GM19351 (cell line): ENCODE results near the gene PIK3R3.

Experiments used
- ATAC-seq: cut with Tn5 transposase; IDR thresholded peaks from one replicate; pipeline ENCODE4 v1.9.1; 2021; ENCODE audit warnings: mild to moderate bottlenecking, moderate library complexity; ENCODE audit not compliant: unreplicated experiment

The PIK3R3 gene

GRCh38 chr1:45999507-45999906 is 132.9 kb downstream of the PIK3R3 start:
- ATAC-seq = no peak

DNA sequence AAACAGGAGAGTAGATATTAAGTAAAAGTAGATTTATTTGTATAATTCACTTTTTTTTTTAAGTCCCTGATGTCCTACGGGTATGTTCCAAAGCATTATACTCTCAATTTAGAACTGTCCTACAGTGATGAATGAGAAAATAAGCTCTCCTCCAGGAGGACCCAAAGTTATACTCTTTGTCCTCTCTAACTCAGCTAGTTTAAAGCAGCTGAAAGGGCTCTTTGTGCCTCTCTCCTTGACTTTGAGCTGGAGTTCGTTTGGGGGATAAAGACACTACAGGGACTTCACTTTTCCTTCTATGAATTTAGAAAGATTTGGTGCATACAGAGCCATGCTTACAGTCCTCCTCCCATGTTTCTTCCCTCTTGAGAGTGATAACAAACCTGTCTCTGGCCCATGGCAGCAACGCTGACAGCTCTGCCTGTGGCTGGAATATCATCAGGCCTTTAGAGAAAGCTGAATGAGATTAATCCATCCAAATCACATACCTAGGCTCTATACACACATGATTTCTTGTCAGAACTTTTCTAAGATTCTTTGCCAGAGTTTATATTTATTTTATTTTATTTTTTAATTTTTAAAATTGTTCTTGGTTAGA is 134.3 kb downstream of the PIK3R3 start:
- no peak for ATAC-seq

DNA sequence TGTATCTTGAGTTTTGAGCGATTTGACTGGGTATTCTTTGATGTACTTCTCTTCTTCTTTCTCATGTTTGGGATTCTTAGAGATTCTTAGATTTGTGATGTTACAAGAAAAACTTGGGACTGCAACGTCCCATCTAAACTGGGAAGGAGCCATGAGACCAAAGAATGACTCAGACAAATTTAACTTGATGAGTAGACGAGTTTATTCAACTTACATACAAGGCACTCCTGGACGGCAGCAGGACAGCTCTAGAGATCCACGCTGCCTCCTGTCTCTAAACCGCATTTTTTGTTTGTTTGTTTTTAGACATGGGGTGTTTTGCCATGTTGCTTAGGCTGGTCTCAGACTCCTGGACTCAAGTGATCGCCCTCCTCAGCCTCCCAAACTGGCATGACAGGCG is 137.1 kb downstream of the PIK3R3 start:
- ATAC-seq = no peak

GRCh38 chr1:45994423-45994822 is 138.0 kb downstream of the PIK3R3 start:
- ATAC-seq = no peak
